NOMO-1 treated with dmso at 0.1 percent for 144 hours (cell line): ENCODE data around the gene GAB1.

ENCODE experiments used
- DNase-seq: peaks from one replicate; lab custom pipeline; 2025; ENCODE audit not compliant: unreplicated experiment; lab: John Stamatoyannopoulos, UW

The GAB1 gene

GRCh38 chr4:143336781-143337599, at the start of gene GAB1:
Gene GAB1 (plus strand): TSS chr4:143336876. CDS start chr4:143337189, 313 bp downstream.
- peak; percentile 72 for DNase-seq

DNA sequence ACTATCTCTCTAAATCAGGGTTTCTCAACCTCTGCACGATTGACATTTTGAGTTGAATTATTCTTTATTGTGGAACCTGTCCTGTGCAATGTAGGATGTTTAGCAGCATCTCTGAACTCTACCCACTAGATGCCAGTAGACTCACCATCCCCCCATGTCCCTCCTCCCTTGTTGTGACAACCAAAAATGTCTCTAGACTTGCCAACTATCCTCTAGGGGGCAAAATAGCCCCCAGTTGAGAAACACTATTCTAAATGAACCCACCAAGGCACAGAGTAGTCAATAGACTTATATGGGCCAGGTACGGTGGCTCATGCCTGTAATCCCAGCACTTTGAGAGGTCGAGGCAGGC, 49.1 kb upstream of the GAB1 start:
- DNase-seq: no peak

DNA sequence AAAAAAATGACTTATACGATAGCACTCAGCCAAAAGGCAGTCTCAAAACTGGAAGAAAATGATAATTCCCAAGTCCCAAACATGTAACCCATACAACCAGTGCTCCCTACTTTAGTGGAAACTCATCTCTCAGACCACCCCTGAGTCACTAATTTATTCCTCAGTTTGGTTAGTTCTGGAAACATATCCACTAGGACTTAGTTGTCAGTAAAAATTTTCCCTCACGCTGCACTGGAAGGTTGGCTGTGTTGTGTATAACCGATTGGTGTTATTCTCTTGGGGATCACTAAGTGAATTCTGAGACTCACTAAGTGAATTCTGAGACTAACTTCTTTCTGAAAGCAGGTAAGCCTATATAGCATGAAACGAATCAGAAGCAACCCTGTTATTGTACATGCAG, 48.5 kb upstream of the GAB1 start:
- DNase-seq: no peak

GRCh38 chr4:143289370-143289769, 47.3 kb upstream of the GAB1 start:
- DNase-seq: peak; percentile 6

GRCh38 chr4:143291314-143291713, 45.4 kb upstream of the GAB1 start:
- DNase-seq: no peak

DNA sequence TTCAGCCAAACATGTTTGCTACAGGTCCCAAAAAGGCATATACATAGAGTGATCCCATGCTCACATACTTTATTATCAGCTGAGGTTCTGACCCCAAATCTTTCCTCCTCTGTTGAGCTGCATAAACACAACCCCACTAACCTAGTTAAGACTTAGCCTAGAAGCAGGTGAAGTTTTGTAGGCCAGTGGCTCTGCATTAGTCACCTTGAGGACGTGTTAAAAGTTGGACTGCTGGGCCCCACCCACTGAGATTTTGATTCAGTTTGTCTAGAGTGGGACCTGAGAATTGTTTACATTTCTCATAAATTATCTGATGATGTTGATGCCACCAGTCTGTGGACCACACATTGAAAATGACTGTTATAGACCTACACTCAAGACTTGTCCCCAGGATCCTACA, 43.8 kb upstream of the GAB1 start:
- DNase-seq: no peak

GRCh38 chr4:143294310-143294709, 42.4 kb upstream of the GAB1 start:
- no peak for DNase-seq

- no peak for DNase-seq
Observed at GRCh38 chr4:143294710-143295275, 41.9 kb upstream of the GAB1 start.

DNA sequence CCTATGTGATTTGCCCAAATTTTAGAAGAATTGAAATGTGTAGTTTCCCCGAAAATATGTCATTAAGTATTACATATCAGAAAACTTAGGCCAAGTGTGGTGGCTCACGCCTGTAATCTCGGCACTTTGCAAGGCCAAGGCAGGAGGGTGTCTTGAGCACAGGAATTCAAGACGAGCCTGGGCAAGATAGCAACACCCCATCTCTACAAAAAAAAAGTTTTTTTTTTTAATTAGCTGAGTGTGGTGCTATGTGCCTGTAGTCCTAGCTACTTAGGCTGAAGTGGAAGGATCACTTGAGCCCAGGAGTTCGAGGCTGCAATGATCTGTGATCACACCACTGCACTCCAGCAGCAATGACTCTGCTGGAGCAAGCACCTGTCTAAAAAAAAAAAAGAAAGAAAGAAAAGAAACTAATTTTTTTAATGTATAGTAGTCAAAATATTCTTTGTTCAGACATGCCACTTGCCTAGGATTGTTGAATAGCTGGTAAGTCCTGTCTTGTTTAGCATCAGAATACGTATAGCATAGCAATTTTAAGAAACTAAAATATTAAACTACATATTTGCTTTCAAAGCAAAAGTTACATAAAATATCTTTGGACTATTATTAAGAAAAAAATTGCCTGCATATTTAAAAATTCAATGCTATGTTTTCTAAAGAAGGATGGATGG, 40.1 kb upstream of the GAB1 start:
- DNase-seq: no peak

GRCh38 chr4:143300860-143301259, 35.8 kb upstream of the GAB1 start:
- no peak for DNase-seq

GRCh38 chr4:143302536-143302935, 34.1 kb upstream of the GAB1 start:
- no peak for DNase-seq

DNA sequence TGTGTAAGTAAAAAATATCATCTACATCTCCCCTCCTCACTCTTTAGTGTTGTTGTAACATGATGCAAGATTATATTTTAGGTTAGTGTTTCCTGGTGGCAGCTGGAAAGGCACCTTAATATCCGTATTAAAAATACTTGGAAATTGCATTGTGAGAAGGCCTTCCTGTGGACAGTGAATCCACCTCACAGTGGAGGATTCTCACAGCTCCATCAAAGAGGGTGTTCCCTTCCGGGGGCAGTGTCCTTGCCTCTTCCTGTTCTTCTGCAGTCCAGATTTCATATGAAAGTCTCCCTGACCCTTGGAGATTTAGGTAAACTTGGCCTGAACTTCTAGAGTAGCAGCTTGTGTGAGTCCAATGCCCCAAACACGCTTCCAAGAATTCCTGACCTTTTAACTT, 29.9 kb upstream of the GAB1 start:
- no peak for DNase-seq

- no peak for DNase-seq
Observed at GRCh38 chr4:143307531-143307930, 29.1 kb upstream of the GAB1 start.

- DNase-seq: no peak
Observed at GRCh38 chr4:143308377-143308776, 28.3 kb upstream of the GAB1 start.

DNA sequence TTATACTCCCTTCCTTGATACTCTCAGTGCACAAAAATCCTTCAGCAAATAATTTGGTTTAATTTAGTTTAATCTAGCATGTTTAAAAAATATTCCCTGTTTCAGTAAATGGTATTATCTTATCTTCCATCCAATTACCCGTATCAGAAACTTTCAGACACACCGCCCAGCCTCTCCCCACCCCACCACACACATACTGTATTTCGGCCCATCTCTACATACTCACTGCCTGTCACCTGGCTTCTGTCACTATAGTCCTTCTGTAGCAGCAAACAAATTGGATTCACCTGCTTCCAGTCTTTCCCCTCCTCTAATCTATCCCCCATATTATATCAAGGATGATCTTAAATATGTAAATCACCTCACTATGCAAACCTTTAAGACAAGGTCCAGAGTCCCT, 24.8 kb upstream of the GAB1 start:
- DNase-seq: no peak

DNA sequence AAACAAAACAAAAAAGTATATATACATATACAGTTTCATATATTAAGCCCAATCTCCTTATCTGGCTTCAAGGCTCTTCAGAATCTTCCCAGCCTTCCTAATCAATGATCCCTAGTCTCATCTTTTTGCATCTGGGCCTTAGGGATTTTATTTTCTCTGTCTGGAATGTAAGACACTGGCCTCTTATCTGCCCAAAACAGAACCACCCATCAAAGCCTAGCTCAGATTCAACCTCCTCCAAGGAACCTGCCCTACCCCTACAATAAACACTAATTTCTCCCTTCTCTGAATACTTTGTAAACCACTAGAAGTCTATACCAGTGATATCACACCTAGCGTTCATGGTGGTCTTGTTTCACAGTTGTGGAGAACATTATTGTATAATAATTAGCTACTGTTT, 23.2 kb upstream of the GAB1 start:
- no peak for DNase-seq

DNA sequence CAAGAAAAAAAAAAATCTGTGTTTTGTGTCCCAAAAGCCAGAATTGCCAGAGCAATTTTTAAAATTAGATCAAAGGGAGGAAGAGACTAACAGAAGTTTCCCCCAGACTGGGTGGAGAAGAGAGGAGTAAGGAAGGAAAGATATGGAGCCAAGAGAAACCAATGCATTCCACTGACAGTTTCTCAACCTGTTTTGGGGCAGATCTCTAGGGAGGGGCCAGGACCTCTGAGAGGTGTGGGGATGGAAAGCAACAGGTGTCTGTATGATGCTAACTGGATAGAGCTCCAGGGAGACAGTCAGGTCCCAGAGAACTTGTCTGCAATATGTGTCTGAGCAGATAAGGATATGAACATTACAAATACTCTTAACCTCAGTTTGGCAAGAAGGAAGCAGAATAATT, 22.7 kb upstream of the GAB1 start:
- DNase-seq: no peak

DNA sequence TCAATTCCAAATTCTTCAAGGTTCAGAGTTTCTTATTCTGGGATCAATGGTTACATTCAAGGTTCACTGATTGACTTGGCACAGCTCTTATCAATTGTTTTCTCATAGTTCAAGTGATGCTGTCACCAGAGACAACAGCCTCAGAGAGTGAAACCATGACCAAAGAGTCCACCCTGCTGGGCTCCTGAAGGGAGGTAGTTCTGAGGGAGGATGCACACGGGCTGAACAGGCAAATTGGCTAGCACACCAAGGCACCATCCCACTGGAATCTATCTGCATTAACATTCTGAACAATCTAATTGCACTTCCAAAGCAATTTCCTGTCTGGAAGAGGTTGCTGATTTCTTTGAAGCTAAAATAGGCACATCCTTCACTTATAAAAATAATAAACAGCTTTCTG, 16.6 kb upstream of the GAB1 start:
- DNase-seq: no peak

GRCh38 chr4:143326735-143327134, 9.9 kb upstream of the GAB1 start:
- no peak for DNase-seq

DNA sequence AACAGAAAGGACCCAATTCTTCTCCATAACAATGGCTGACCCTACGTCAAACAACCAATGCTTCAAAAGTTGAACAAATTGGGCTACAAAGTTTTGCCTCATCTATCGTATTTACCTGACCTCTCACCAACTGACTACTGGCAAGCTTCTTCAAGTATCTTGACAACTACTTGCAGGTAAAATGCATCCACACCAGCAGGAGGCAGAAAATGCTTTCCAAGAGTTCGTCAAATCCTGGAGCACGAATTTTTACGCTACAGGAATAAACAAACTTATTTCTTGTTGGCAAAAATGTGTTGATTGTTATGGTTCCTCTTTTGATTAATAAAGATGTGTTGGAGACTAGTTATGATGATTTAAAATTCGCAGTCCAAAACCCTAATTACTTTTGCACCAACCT, 6.7 kb upstream of the GAB1 start:
- no peak for DNase-seq

- peak; percentile 72 for DNase-seq
Observed at GRCh38 chr4:143335979-143336780, 496 bp upstream of the GAB1 start.
